Measurements from ENCODE around the gene B9D1.

GRCh38 chr17:19331134-19331533 lies 31.4 kb downstream of the B9D1 start:
- TF ChIP-seq TCF7L2 (IDR thresholded peaks at IDR 0.05; ENCODE audit: low read depth, low read length), result no peak
- no peak for TF ChIP-seq POLR2A (IDR thresholded peaks at IDR 0.05; ENCODE audit: insufficient read depth in 1 of 2, low read depth in 2 of 2, low read length in 2 of 2)
- TF ChIP-seq ZXDC (CRISPR knock-in tag; IDR thresholded peaks at IDR 0.05), result no peak
- no peak for TF ChIP-seq E2F1 (CRISPR knock-in tag; IDR thresholded peaks at IDR 0.05)
- no peak for TF ChIP-seq ZNF143 (CRISPR knock-in tag; IDR thresholded peaks at IDR 0.05)
